ENCODE measurements around the gene SDC1.

DNA sequence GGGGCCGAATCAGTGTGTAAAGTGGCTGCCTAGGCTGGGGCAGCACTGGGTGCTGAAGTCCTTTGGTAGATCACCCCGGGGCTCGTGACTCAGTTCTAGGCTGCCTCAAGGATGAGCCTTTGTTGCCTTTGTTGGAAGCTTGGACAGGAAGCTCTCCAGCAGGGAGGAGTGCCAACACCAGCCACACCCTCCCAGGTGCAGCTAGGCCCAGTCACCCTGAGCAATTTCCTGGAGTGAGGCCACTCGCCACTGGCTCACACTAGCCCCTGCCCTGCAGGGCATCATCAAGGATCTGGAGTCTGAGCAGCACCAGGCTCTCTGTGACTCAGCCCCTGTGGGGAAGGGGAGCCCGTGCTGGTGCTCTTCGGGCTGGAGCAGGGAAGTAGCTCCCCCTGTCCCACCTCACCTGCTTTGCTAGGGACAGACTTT is 6.7 kb upstream of the SDC1 start:
- TF ChIP-seq CREB1 (IDR thresholded peaks at IDR 0.05; ENCODE audit: low read depth) (no peak), EP300 (IDR thresholded peaks at IDR 0.05; ENCODE audit: borderline replicate concordance) (peak; percentile 39; the same call in 1 of the 2 replicates), TCF12 (IDR thresholded peaks at IDR 0.05; ENCODE audit: low read depth) (peak; percentile 79), TAF1 (IDR thresholded peaks at IDR 0.05; ENCODE audit: low read depth) (peak; percentile 30; the same call in 1 of the 2 replicates), MAX (IDR thresholded peaks at IDR 0.05) (peak; percentile 31; the same call in 1 of the 2 replicates), ZBTB7A (IDR thresholded peaks at IDR 0.05; ENCODE audit: low read depth) (no peak), RAD21 (IDR thresholded peaks at IDR 0.05; ENCODE audit: low read depth) (peak; percentile 13; the same call in 1 of the 2 replicates), YY1 (IDR thresholded peaks at IDR 0.05; ENCODE audit: low read depth) (0 out of 2 replicates have a peak, but pooled peaks have one; percentile 40)
- TF ChIP-seq, protein P1, sequence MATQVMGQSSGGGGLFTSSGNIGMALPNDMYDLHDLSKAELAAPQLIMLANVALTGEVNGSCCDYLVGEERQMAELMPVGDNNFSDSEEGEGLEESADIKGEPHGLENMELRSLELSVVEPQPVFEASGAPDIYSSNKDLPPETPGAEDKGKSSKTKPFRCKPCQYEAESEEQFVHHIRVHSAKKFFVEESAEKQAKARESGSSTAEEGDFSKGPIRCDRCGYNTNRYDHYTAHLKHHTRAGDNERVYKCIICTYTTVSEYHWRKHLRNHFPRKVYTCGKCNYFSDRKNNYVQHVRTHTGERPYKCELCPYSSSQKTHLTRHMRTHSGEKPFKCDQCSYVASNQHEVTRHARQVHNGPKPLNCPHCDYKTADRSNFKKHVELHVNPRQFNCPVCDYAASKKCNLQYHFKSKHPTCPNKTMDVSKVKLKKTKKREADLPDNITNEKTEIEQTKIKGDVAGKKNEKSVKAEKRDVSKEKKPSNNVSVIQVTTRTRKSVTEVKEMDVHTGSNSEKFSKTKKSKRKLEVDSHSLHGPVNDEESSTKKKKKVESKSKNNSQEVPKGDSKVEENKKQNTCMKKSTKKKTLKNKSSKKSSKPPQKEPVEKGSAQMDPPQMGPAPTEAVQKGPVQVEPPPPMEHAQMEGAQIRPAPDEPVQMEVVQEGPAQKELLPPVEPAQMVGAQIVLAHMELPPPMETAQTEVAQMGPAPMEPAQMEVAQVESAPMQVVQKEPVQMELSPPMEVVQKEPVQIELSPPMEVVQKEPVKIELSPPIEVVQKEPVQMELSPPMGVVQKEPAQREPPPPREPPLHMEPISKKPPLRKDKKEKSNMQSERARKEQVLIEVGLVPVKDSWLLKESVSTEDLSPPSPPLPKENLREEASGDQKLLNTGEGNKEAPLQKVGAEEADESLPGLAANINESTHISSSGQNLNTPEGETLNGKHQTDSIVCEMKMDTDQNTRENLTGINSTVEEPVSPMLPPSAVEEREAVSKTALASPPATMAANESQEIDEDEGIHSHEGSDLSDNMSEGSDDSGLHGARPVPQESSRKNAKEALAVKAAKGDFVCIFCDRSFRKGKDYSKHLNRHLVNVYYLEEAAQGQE (IDR thresholded peaks at IDR 0.05; ENCODE audit: low read depth) = no peak
